Measurements from ENCODE around the gene STKLD1.

GRCh38 chr9:133332381-133332730 lies 43.8 kb upstream of the STKLD1 start:
- TF ChIP-seq POLR2A (IDR thresholded peaks at IDR 0.05) (no peak), CTCF (IDR thresholded peaks at IDR 0.05) (no peak)

Measured in tibial nerve (tissue), 3 donors.